Naive B cell (primary cell): ENCODE results near the gene MAP3K21. TPM values are rescaled to one million over a fixed set of nuclear protein-coding genes. Genes with fewer than 3 reads are reported as not detected.

Source experiments
- ATAC-seq, 2 donors: fragments of 150-1000 bp; cut with Tn5 transposase; 2 replicates each; pipeline ENCODE4 v1.10.0; 2021; ENCODE audit warnings: low read depth in 2 of 2, mild to moderate bottlenecking in 2 of 2, moderate library complexity in 2 of 2
- DNase-seq: peaks from one replicate; pipeline ENCODE4 v3.0.0; 2022
- H3K27ac Mint-ChIP-seq, 6 donors: one replicate each; pipeline ENCODE4 v1.8.0; 2020 to 2022; ENCODE audit warnings: mild to moderate bottlenecking in 6 of 6, mixed read lengths in 6 of 6, moderate library complexity in 5 of 6, inconsistent platforms in 2 of 6
- H3K27me3 Mint-ChIP-seq, 3 donors: one replicate each; pipeline ENCODE4 v1.8.0; 2021 to 2022; ENCODE audit warnings: mixed read lengths in 3 of 3, mild to moderate bottlenecking in 1 of 3
- H3K36me3 Mint-ChIP-seq, 2 donors: one replicate each; pipeline ENCODE4 v1.8.0; 2020 to 2022; ENCODE audit warnings: mixed read lengths in 2 of 2, inconsistent platforms in 1 of 2, mild to moderate bottlenecking in 1 of 2
- H3K4me1 Mint-ChIP-seq, 3 donors: one replicate each; pipeline ENCODE4 v1.8.0; 2020 to 2022; ENCODE audit warnings: mixed read lengths in 3 of 3, inconsistent platforms in 1 of 3, mild to moderate bottlenecking in 1 of 3, moderate library complexity in 1 of 3
- H3K4me3 Mint-ChIP-seq, 8 donors: one replicate each; pipeline ENCODE4 v1.8.0; 2020 to 2022; ENCODE audit warnings: mild to moderate bottlenecking in 8 of 8, mixed read lengths in 8 of 8, moderate library complexity in 8 of 8, inconsistent platforms in 2 of 8
- H3K9me3 Mint-ChIP-seq, 7 donors: one replicate each; pipeline ENCODE4 v1.8.0; 2020 to 2022; ENCODE audit warnings: mixed read lengths in 7 of 7, mild to moderate bottlenecking in 5 of 7, inconsistent platforms in 2 of 7, moderate library complexity in 1 of 7
- polyA plus RNA-seq, 6 donors: library from polyadenylated mRNA; unstranded; fragments of 300-500 nt; fragmentation: Illumina TruSeq; gene quantifications; one replicate each; pipeline ENCODE4 v1.2.3, GENCODE V29; 2021; ENCODE audit warnings: low read depth in 6 of 6

Gene MAP3K21
- polyA plus RNA-seq, 6 donors from 2014 or later = 0.47 to 1.6 (median 0.94) TPM

DNA sequence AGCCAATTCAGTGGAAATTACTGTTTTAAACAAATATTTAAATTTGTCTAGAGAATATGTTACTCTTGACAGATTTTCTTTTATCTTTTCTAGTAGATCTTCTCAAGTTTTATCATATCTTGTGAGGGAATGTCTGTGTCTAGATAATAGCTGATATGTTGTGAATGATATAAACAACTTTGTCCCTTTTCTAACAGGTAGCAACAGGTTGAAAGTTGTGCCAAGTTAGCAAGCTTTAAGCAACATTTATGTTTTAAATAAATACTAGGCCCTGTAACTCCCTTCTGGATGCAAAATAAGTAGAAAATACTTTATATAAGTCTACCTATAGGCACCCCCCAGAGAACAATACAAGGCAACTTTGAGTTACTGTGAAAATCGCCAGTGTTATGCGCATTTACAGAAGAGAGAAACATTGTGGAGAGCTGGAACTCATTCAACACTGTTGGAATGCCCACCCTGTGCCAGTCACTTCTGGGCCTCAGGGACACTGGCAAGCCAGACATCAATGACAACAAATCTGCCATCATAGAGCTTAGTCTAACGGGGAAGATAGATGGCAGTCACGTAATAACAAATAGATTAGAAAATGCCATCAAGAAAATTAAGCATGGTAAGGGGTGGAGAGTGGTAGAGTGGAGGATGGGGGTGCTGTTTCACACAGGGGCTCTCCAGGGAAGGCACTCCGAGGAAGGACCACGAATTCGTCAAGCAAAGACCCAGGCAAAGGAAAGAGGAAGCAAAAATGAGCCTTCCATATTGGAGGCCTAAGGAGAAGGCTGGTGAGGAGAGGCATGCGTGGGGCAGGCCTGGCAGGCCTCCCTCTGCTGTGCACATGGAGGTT, 4.4 kb downstream of the MAP3K21 start:
- Mint-ChIP-seq H3K4me1 (peaks cover 15 to 18% (median 18%) of the 10 kb centered on the region in 3 donors), H3K27ac (no peak overlapping the region), H3K36me3 (no peaks in the 10 kb centered on the region), H3K4me3 (no peak overlapping the region), H3K9me3 (no peaks in the 10 kb centered on the region), H3K27me3 (peaks cover 5 to 21% (median 13%) of the 10 kb centered on the region in 3 donors)
- ATAC-seq = no peak
- no peak for DNase-seq

DNA sequence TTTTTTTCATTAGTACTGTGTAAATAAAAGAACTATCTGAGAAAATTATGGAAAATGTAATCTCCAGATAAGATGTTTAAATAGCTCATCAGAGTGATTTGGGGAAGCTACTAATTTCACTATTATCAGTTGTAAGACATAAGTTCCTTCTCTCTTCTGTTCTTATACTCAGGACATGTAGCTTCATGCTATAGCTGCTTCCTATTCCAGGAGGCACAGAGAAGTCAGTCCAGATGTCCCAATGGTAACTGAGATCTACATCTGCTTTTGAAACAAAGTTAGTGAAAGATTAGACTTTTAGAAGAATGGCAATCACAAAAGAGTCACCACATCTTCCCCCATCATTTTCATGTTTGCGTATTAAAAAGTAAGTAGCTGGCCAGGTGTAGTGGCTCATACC, 5.6 kb downstream of the MAP3K21 start:
- Mint-ChIP-seq H3K9me3 (no peaks in the 10 kb centered on the region), H3K27me3 (peaks cover 6 to 26% (median 15%) of the 10 kb centered on the region in 3 donors), H3K36me3 (no peaks in the 10 kb centered on the region), H3K27ac (no peak overlapping the region), H3K4me3 (no peak overlapping the region), H3K4me1 (peaks cover 11 to 16% (median 13%) of the 10 kb centered on the region in 3 donors)
- ATAC-seq (no peak), DNase-seq (no peak)

GRCh38 chr1:233334092-233334491, 6.6 kb downstream of the MAP3K21 start:
- ATAC-seq (no peak), DNase-seq (no peak)
- H3K4me3 Mint-ChIP-seq = no peak overlapping the region
- H3K4me1 Mint-ChIP-seq = peaks cover 6 to 16% (median 14%) of the 10 kb centered on the region in 3 donors
- no peak overlapping the region for H3K27ac Mint-ChIP-seq
- H3K27me3 Mint-ChIP-seq = peaks cover 15 to 36% (median 18%) of the 10 kb centered on the region in 3 donors
- no peaks in the 10 kb centered on the region for H3K9me3 Mint-ChIP-seq
- no peaks in the 10 kb centered on the region for H3K36me3 Mint-ChIP-seq

DNA sequence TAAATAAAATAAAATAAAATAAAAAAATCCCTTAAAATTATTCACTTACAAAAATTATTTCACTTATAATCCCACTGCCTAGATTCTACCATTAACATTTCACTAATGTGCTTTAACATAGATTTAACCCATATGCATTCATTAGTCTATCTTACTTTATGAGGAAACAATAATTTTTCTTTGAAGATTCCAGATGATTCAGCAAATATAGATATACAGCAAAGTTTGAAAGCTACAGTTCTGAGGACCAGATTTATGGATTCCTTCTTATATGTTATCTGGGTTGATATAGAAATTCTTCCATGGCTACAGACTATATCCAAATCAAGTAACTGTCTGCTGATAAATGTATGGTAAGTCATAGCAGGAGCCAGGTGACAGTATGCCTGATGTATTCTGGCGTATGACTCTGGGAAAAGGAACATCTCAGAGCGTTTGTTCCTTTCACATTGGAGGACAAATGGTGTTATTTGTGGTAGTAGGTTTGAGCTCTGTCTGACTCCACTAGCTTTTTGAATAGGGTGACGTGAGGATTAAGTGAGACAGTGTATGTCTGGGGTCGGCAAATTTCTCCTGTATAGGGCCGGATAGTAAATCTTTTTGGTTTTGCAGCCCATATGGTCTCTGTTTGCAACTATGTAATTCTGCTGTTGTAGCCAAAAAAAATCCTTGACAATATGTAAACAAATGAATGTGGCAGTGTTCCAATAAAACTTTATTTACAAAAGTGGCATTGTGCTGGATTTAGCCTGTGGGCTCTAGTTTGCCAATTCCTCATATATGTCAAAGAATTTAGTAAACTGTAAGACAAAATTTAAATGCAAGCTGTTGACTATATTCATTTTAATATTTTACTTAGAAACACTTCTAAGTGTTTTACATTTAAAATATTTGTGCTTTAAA, 9.3 kb downstream of the MAP3K21 start:
- H3K4me3 Mint-ChIP-seq = no peak overlapping the region
- ATAC-seq (no peak), DNase-seq (no peak)
- H3K36me3 Mint-ChIP-seq = no peaks in the 10 kb centered on the region
- peaks cover 4 to 16% (median 11%) of the 10 kb centered on the region in 3 donors for H3K4me1 Mint-ChIP-seq
- H3K9me3 Mint-ChIP-seq = peaks cover 0 to 10% (median 1%) of the 10 kb centered on the region in 7 donors
- peaks cover 15 to 48% (median 18%) of the 10 kb centered on the region in 3 donors for H3K27me3 Mint-ChIP-seq
- no peak overlapping the region for H3K27ac Mint-ChIP-seq

DNA sequence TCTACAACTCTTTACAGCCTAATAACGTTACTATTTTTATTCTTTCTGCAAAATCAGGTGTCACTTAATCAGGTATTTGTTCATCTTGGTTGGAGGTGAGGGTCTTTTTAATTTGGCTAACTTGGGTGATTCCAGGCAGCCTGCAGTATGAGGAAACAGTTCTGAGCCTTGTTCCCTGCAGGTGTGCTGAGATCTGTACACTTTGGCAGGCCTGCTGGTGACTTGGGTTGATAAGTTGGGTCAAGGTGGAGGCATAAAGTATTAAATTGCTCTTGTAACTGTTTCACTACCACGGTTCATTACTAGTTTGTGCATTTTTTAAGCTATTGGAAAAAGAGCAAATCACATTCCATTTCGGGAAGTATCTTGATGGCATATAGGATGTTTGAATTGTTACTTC, 10.0 kb downstream of the MAP3K21 start:
- Mint-ChIP-seq H3K27me3 (peaks cover 15 to 42% (median 23%) of the 10 kb centered on the region in 3 donors), H3K4me3 (no peak overlapping the region), H3K9me3 (peaks cover 0 to 10% (median 1%) of the 10 kb centered on the region in 7 donors), H3K27ac (no peak overlapping the region), H3K36me3 (no peaks in the 10 kb centered on the region), H3K4me1 (peaks cover 4 to 10% (median 6%) of the 10 kb centered on the region in 3 donors)
- ATAC-seq = no peak
- no peak for DNase-seq

DNA sequence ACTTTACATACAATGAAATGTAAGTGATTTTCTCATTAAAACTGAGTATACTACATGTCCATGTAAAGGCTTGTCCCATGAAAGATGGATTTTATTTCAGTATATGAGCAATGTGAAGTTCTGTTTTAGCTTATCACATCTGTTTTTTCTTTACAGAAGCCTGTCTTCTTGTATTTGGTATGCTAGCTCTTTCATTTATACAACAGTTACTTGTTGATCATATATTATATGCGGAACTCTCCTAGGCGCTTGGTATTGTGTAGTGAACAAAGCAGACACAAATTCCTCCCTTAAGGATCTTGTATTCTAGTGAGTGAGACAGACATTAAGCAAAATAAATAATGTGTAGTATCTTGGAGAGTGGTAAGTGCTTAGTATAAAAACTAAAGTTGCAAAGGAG, 10.6 kb downstream of the MAP3K21 start:
- Mint-ChIP-seq H3K36me3 (no peaks in the 10 kb centered on the region), H3K4me1 (peaks cover 4 to 10% (median 6%) of the 10 kb centered on the region in 3 donors), H3K27me3 (peaks cover 15 to 42% (median 24%) of the 10 kb centered on the region in 3 donors), H3K27ac (no peak overlapping the region), H3K9me3 (peaks cover 0 to 10% (median 1%) of the 10 kb centered on the region in 7 donors), H3K4me3 (no peak overlapping the region)
- no peak for ATAC-seq
- DNase-seq = no peak

GRCh38 chr1:233340031-233340555, 12.6 kb downstream of the MAP3K21 start:
- Mint-ChIP-seq H3K27me3 (peaks cover 15 to 34% (median 29%) of the 10 kb centered on the region in 3 donors), H3K9me3 (peaks cover 0 to 12% (median 5%) of the 10 kb centered on the region in 7 donors), H3K4me3 (peak overlapping the region in 1 of 8 donors; percentile 48), H3K4me1 (peaks cover 4 to 10% (median 6%) of the 10 kb centered on the region in 3 donors), H3K36me3 (no peaks in the 10 kb centered on the region), H3K27ac (no peak overlapping the region)
- ATAC-seq = no peak
- DNase-seq = no peak

DNA sequence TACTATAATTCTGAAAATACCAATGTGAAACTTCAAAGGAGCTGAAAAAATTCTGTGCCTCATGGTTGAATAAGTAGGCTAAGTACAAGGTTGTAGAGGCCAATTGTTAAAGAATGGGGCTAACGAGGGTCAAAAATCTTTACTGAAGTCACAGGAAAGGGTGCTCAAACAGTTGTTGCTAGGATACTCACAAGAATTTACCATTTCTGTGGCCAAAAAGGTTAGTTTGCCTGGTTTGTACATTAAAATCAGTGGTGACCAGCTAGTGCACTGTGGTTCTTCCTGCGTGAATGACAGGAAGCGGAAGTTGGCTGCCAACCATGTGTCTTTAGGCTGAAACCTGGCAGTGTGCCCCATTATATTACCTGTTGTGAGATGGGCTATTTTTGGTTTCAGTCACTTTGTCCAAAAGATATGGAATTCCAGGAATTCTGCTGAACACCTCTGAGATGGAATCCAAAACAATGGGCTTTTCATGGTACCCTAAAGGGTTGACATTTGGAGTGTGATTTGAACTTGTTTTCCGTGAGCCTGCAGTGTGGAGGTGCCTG, 13.5 kb downstream of the MAP3K21 start:
- Mint-ChIP-seq H3K4me1 (peaks cover 4 to 10% (median 6%) of the 10 kb centered on the region in 3 donors), H3K9me3 (peaks cover 0 to 12% (median 5%) of the 10 kb centered on the region in 7 donors), H3K36me3 (no peaks in the 10 kb centered on the region), H3K4me3 (no peak overlapping the region), H3K27ac (no peak overlapping the region), H3K27me3 (peaks cover 15 to 34% (median 29%) of the 10 kb centered on the region in 3 donors)
- peak in 1 of 2 donors; percentile 28 for ATAC-seq
- DNase-seq = no peak

DNA sequence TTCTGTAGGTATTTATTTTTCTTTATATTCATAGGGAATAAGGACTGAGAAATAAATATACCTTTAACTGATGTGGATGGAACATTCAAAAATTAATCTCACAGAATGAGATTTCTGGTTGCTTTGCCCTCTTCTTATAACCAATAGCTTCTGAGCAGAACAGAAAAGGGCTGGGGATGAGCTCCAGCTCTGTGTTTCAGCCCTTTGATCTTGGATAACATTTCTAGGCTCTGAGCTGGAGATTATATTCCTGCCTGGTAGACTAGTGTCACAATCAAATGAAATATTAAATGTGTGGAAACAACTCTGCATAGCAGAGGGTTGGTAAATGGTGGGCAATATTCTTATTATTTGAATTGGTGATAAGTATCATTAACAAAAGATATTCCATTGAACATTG, 14.6 kb downstream of the MAP3K21 start:
- ATAC-seq = no peak
- no peak for DNase-seq
- H3K36me3 Mint-ChIP-seq = peaks cover 0 to 4% of the 10 kb centered on the region in 2 donors
- peaks cover 4 to 10% (median 6%) of the 10 kb centered on the region in 3 donors for H3K4me1 Mint-ChIP-seq
- H3K4me3 Mint-ChIP-seq = no peak overlapping the region
- peaks cover 0 to 12% (median 5%) of the 10 kb centered on the region in 7 donors for H3K9me3 Mint-ChIP-seq
- H3K27me3 Mint-ChIP-seq = peaks cover 9 to 27% (median 22%) of the 10 kb centered on the region in 3 donors
- H3K27ac Mint-ChIP-seq = no peak overlapping the region

DNA sequence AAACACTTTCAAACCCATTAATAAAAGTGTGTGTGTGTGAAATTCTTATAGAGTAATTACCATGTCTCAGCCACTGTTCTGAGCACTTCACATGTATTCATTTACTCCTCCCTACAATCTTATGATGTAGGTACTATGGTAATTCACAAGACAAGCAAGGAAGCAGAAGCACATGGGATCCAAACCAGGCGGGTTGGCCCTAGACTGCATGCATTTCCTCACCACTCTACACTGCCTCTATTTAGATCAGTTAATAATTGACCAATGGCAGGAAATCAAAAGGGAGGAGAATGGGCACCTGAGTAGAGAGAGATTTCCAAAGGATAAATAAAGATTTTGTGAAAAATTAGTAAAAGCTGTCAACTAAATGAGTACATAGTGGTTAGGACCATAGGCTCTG, 15.7 kb downstream of the MAP3K21 start:
- H3K4me1 Mint-ChIP-seq = peaks cover 4 to 10% (median 6%) of the 10 kb centered on the region in 3 donors
- no peak for ATAC-seq
- no peak for DNase-seq
- peaks cover 7 to 22% (median 20%) of the 10 kb centered on the region in 3 donors for H3K27me3 Mint-ChIP-seq
- H3K27ac Mint-ChIP-seq = no peak overlapping the region
- peaks cover 0 to 4% of the 10 kb centered on the region in 2 donors for H3K36me3 Mint-ChIP-seq
- no peak overlapping the region for H3K4me3 Mint-ChIP-seq
- peaks cover 0 to 12% (median 5%) of the 10 kb centered on the region in 7 donors for H3K9me3 Mint-ChIP-seq

GRCh38 chr1:233347338-233347737, 19.8 kb downstream of the MAP3K21 start:
- Mint-ChIP-seq H3K27ac (no peak overlapping the region), H3K4me3 (no peak overlapping the region), H3K4me1 (no peaks in the 10 kb centered on the region), H3K36me3 (peaks cover 0 to 4% of the 10 kb centered on the region in 2 donors), H3K27me3 (peaks cover 0 to 7% (median 0%) of the 10 kb centered on the region in 3 donors), H3K9me3 (peaks cover 0 to 5% (median 2%) of the 10 kb centered on the region in 7 donors)
- DNase-seq = no peak
- no peak for ATAC-seq

DNA sequence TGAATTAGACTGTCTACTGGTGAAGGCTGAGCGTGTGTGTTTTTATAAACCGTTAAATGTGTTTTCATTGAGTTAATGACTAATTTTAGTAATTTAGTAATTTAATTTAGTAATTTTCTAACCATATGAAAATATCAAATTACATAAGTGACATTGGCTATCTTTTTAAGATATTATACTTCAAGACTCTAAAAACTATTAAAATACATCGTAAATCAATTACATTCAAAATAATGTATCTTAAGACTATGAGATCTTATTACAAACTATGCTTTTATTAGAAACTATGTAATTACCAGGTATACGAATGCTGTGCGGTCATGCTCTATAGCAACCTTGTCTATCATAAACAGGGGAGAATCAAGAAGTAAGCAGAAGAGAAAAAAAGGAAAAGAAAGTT, 21.6 kb downstream of the MAP3K21 start:
- H3K4me3 Mint-ChIP-seq = no peak overlapping the region
- no peaks in the 10 kb centered on the region for H3K4me1 Mint-ChIP-seq
- peaks cover 0 to 4% of the 10 kb centered on the region in 2 donors for H3K36me3 Mint-ChIP-seq
- H3K27me3 Mint-ChIP-seq = no peaks in the 10 kb centered on the region
- DNase-seq = no peak
- peaks cover 0 to 3% (median 0%) of the 10 kb centered on the region in 7 donors for H3K9me3 Mint-ChIP-seq
- H3K27ac Mint-ChIP-seq = peak overlapping the region in 1 of 6 donors; percentile 36
- no peak for ATAC-seq

- H3K27me3 Mint-ChIP-seq = no peaks in the 10 kb centered on the region
- DNase-seq (no peak), ATAC-seq (no peak)
- H3K36me3 Mint-ChIP-seq = no peaks in the 10 kb centered on the region
- peaks cover 4 to 10% (median 5%) of the 10 kb centered on the region in 3 donors for H3K4me1 Mint-ChIP-seq
- H3K27ac Mint-ChIP-seq = no peak overlapping the region
- no peak overlapping the region for H3K4me3 Mint-ChIP-seq
- no peaks in the 10 kb centered on the region for H3K9me3 Mint-ChIP-seq
Observed at GRCh38 chr1:233354983-233355382, 27.5 kb downstream of the MAP3K21 start.
